ENCODE data around the gene ERGIC1. TPM values are rescaled to one million over a fixed set of nuclear protein-coding genes. Genes with fewer than 3 reads are reported as not detected.

The ERGIC1 gene
- total RNA-seq, 2 donors from 2014 or later = 46.5 to 93.1 TPM

DNA sequence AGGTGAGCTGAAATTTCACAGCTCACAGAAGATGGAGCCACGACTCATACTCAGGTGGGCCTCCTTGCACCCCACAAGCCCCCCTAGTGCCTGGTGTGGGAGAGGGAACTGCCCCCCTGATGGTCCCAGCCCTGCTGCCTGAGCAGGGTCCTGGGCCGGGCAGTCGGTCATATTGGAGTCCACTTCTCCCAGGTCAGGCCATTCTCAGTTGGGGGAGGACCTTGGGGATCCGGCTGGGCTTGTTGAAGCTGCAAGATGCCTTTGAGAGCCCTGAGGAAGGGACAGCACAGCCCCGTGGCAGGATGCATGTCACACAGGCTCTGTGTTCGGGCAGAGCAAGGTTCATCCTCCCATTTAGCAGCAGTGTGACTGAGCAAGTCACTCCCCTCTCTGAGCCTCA is 56.6 kb downstream of the ERGIC1 start:
- TF ChIP-seq, protein P1, sequence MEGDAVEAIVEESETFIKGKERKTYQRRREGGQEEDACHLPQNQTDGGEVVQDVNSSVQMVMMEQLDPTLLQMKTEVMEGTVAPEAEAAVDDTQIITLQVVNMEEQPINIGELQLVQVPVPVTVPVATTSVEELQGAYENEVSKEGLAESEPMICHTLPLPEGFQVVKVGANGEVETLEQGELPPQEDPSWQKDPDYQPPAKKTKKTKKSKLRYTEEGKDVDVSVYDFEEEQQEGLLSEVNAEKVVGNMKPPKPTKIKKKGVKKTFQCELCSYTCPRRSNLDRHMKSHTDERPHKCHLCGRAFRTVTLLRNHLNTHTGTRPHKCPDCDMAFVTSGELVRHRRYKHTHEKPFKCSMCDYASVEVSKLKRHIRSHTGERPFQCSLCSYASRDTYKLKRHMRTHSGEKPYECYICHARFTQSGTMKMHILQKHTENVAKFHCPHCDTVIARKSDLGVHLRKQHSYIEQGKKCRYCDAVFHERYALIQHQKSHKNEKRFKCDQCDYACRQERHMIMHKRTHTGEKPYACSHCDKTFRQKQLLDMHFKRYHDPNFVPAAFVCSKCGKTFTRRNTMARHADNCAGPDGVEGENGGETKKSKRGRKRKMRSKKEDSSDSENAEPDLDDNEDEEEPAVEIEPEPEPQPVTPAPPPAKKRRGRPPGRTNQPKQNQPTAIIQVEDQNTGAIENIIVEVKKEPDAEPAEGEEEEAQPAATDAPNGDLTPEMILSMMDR (IDR thresholded peaks at IDR 0.05) = no peak
- no peak for TF ChIP-seq POLR2A (IDR thresholded peaks at IDR 0.05)
- intact Hi-C loops (cut with DNase I) = no loop called here
- Histone ChIP-seq H3K4me3 (no peak overlapping the region), H3K27ac (peak overlapping the region in 3 of 4 donors; percentile 33 to 75 (median 74)), H3K4me1 (peaks cover 30% of the 10 kb centered on the region), H3K27me3 (no peaks in the 10 kb centered on the region), H3K9me3 (no peaks in the 10 kb centered on the region), H3K36me3 (replicated peaks in 1 of 2; ENCODE audit: insufficient read depth in 1 of 2, low read depth in 2 of 2) (no peaks in the 10 kb centered on the region)
- WGBS, 2 donors = 50 to 91% methylated on average over 1 to 6 of the region's 6 CpGs
- DNase-seq = no peak
- no peak for ATAC-seq

GRCh38 chr5:172891716-172892421 is 57.8 kb downstream of the ERGIC1 start:
- DNase-seq (peak; percentile 84 to 91 (median 88)), ATAC-seq (peak; percentile 89)
- no peak overlapping the region for H3K4me3 ChIP-seq
- H3K4me1 ChIP-seq = peaks cover 30% of the 10 kb centered on the region
- no peaks in the 10 kb centered on the region for H3K36me3 ChIP-seq (replicated peaks in 1 of 2; ENCODE audit: insufficient read depth in 1 of 2, low read depth in 2 of 2)
- H3K27ac ChIP-seq = peak overlapping the region; percentile 73 to 77 (median 74)
- H3K9me3 ChIP-seq = no peaks in the 10 kb centered on the region
- 14 to 29% methylated on average over 7 of the region's 7 CpGs for WGBS, 2 donors
- TF ChIP-seq, protein P1 (IDR thresholded peaks at IDR 0.05) = no peak
- no peak for TF ChIP-seq POLR2A (IDR thresholded peaks at IDR 0.05)
- no peaks in the 10 kb centered on the region for H3K27me3 ChIP-seq
- intact Hi-C loops (cut with DNase I) = no loop called here

GRCh38 chr5:172892713-172893112 is 58.7 kb downstream of the ERGIC1 start:
- Histone ChIP-seq H3K27me3 (no peaks in the 10 kb centered on the region), H3K36me3 (replicated peaks in 1 of 2; ENCODE audit: insufficient read depth in 1 of 2, low read depth in 2 of 2) (no peaks in the 10 kb centered on the region), H3K4me3 (no peak overlapping the region), H3K27ac (peak overlapping the region; percentile 73 to 77 (median 74)), H3K4me1 (peaks cover 30% of the 10 kb centered on the region), H3K9me3 (no peaks in the 10 kb centered on the region)
- WGBS, 2 donors = 49 to 53% methylated on average over 7 of the region's 7 CpGs
- intact Hi-C loops (cut with DNase I) = no loop called here
- TF ChIP-seq, protein P1 (IDR thresholded peaks at IDR 0.05) = no peak
- no peak for TF ChIP-seq POLR2A (IDR thresholded peaks at IDR 0.05)
- DNase-seq (peak in 2 of 4 donors; percentile 55 to 56), ATAC-seq (peak; percentile 18)

DNA sequence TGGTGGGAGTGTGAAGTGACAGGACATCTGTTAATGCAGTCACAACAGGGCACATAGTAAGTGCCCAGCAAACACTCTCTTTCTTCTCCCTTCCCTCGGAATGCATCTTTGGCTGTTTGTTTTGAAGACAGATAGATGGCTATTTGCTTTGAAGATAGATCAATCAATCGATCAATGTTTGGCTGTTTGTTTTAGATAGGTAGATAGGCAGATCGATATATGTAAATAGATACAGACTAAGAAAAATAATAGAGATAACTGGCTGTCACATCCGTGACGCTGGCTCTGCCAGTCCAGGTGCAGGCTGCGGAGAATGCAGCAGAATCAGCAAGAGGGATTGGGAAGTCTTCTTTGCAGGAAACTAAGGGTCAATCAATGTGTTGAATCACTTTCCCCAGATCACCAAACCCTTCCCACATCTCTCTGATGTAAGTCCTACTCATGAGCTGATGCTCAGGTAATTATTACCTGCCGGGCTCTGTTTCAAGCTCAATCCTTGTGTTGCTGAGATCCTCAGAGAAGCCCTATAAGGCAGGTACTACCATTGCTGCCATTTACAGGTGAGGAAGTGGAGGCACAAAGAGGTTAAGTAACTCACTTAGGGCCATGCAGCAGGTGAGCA is 60.8 kb downstream of the ERGIC1 start:
- H3K4me3 ChIP-seq = no peak overlapping the region
- no peaks in the 10 kb centered on the region for H3K27me3 ChIP-seq
- intact Hi-C loops (cut with DNase I) = no loop called here
- H3K36me3 ChIP-seq (replicated peaks in 1 of 2; ENCODE audit: insufficient read depth in 1 of 2, low read depth in 2 of 2) = no peaks in the 10 kb centered on the region
- WGBS, 2 donors = 40 to 48% methylated on average over 7 of the region's 7 CpGs
- peaks cover 33% of the 10 kb centered on the region for H3K4me1 ChIP-seq
- no peaks in the 10 kb centered on the region for H3K9me3 ChIP-seq
- ATAC-seq (no peak), DNase-seq (no peak)
- H3K27ac ChIP-seq = peak overlapping the region in 2 of 4 donors; percentile 11 to 18
- TF ChIP-seq, protein P1 (IDR thresholded peaks at IDR 0.05) = no peak
- TF ChIP-seq POLR2A (IDR thresholded peaks at IDR 0.05) = no peak

Measured in body of pancreas (tissue), 4 donors.